Measurements from ENCODE around the gene VPS39.

VPS39 gene

DNA sequence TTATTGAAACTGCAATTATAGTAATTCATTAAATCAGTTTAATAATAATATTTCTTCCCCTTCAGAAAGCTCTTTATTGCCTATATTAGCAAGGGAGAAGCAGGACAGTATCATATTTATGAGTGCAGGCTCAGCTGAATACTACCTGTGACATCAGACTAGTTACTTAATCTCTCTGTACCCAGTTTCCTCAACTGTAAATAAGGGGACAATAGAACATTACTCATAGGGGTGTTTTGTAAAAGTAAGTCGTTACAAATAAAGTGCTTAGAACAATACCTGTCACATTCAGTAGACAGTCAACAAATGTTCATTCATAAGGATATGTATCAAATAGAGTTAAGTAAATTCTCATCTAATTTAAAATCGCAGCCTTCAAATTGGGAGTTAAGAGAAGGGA is 12.1 kb upstream of the VPS39 start:
- DNase-seq (no peak), ATAC-seq (ENCODE audit: insufficient read depth, low read depth) (no peak)
- no peaks in the 10 kb centered on the region for H3K27me3 ChIP-seq (ENCODE audit: insufficient read depth, low read length, poor library complexity)
- H3K79me2 ChIP-seq (ENCODE audit: insufficient read depth, low read length): no peaks in the 10 kb centered on the region
- no peak overlapping the region for H3K9ac ChIP-seq (ENCODE audit: low read depth, low read length)
- no peak overlapping the region for H2AFZ ChIP-seq (ENCODE audit: low read depth, low read length)
- H3K4me2 ChIP-seq (ENCODE audit: insufficient read depth, low read length): no peak overlapping the region
- no peak overlapping the region for H3K4me3 ChIP-seq (ENCODE audit: low read depth in 1 of 2, low read length in 2 of 2)
- no peaks in the 10 kb centered on the region for H4K20me1 ChIP-seq (ENCODE audit: insufficient read depth, low read length)
- H3K4me1 ChIP-seq (ENCODE audit: insufficient read depth, low read length): no peaks in the 10 kb centered on the region
- peaks cover 55% of the 10 kb centered on the region; the same call in 1 of the 2 replicates for H3K36me3 ChIP-seq (ENCODE audit: insufficient read depth, low read length)
- no peaks in the 10 kb centered on the region for H3K9me3 ChIP-seq (ENCODE audit: insufficient read depth, low read length, severe bottlenecking)
- no peak for TF ChIP-seq EZH2 (IDR thresholded peaks at IDR 0.05; ENCODE audit: borderline replicate concordance, low read depth, low read length, severe bottlenecking)
- TF ChIP-seq, protein P1, sequence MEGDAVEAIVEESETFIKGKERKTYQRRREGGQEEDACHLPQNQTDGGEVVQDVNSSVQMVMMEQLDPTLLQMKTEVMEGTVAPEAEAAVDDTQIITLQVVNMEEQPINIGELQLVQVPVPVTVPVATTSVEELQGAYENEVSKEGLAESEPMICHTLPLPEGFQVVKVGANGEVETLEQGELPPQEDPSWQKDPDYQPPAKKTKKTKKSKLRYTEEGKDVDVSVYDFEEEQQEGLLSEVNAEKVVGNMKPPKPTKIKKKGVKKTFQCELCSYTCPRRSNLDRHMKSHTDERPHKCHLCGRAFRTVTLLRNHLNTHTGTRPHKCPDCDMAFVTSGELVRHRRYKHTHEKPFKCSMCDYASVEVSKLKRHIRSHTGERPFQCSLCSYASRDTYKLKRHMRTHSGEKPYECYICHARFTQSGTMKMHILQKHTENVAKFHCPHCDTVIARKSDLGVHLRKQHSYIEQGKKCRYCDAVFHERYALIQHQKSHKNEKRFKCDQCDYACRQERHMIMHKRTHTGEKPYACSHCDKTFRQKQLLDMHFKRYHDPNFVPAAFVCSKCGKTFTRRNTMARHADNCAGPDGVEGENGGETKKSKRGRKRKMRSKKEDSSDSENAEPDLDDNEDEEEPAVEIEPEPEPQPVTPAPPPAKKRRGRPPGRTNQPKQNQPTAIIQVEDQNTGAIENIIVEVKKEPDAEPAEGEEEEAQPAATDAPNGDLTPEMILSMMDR (IDR thresholded peaks at IDR 0.05; ENCODE audit: borderline replicate concordance, extremely low read depth, low read length, poor library complexity, severe bottlenecking): no peak
- H3K27ac ChIP-seq (ENCODE audit: low read length): no peak overlapping the region

DNA sequence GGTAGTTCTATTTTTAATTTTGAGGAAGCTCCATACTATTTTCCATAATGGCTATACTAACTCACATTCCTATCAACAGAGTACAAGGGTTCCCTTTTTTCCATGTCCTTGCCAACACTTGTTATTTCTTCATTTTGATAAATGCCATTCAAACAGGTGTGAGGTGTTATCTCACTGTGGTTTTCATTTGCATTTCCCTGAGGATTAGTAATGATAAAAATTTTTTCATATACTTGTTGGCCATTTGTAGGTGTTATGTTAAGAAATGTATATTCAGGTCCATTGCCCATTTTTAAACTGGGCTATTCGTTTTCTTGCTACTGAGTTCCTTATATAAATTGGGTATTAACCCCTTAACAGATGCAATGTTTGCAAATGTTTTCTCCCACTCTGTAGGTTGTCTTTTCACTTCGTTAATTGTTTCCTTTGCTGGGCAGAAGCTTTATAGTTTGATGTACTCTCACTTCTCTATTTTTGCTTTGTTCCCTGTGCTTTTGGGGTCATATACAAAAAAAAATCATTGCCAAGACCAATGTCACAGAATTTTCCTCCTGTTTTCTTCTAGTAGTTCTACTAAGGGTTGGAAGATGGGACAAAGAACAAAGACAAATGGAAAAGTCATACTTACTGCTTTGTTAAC is 11.0 kb upstream of the VPS39 start:
- H2AFZ ChIP-seq (ENCODE audit: low read depth, low read length): no peak overlapping the region
- no peaks in the 10 kb centered on the region for H4K20me1 ChIP-seq (ENCODE audit: insufficient read depth, low read length)
- no peak overlapping the region for H3K27ac ChIP-seq (ENCODE audit: low read length)
- H3K9ac ChIP-seq (ENCODE audit: low read depth, low read length): no peak overlapping the region
- no peak for DNase-seq
- no peaks in the 10 kb centered on the region for H3K27me3 ChIP-seq (ENCODE audit: insufficient read depth, low read length, poor library complexity)
- ATAC-seq (ENCODE audit: insufficient read depth, low read depth): no peak
- H3K4me1 ChIP-seq (ENCODE audit: insufficient read depth, low read length): no peaks in the 10 kb centered on the region
- no peaks in the 10 kb centered on the region for H3K9me3 ChIP-seq (ENCODE audit: insufficient read depth, low read length, severe bottlenecking)
- H3K4me3 ChIP-seq (ENCODE audit: low read depth in 1 of 2, low read length in 2 of 2): no peak overlapping the region
- TF ChIP-seq, protein P1 (IDR thresholded peaks at IDR 0.05; ENCODE audit: borderline replicate concordance, extremely low read depth, low read length, poor library complexity, severe bottlenecking): no peak
- no peak for TF ChIP-seq EZH2 (IDR thresholded peaks at IDR 0.05; ENCODE audit: borderline replicate concordance, low read depth, low read length, severe bottlenecking)
- H3K36me3 ChIP-seq (ENCODE audit: insufficient read depth, low read length): peaks cover 60% of the 10 kb centered on the region; the same call in 1 of the 2 replicates
- H3K79me2 ChIP-seq (ENCODE audit: insufficient read depth, low read length): no peaks in the 10 kb centered on the region
- H3K4me2 ChIP-seq (ENCODE audit: insufficient read depth, low read length): no peak overlapping the region

DNA sequence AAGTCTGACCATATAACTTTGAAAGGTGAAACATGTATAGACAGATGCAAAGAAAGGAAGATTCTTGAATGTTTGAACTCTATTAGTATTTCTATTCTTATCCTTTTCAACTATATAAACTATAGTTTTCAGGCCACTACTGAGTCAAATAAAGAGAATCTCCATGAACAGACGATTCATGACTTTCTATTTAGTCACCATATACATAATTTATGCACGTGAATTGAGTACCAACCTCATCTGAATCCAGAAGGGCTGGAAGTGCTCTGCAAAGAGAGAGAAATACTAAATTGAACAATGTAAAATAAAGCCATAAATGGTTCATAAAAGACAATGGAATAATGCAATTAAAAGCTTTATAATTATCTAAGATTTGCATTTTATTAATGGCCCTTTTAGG is 9.5 kb upstream of the VPS39 start:
- no peaks in the 10 kb centered on the region for H3K79me2 ChIP-seq (ENCODE audit: insufficient read depth, low read length)
- no peaks in the 10 kb centered on the region for H3K9me3 ChIP-seq (ENCODE audit: insufficient read depth, low read length, severe bottlenecking)
- H3K9ac ChIP-seq (ENCODE audit: low read depth, low read length): no peak overlapping the region
- no peak overlapping the region for H3K4me2 ChIP-seq (ENCODE audit: insufficient read depth, low read length)
- H3K27me3 ChIP-seq (ENCODE audit: insufficient read depth, low read length, poor library complexity): no peaks in the 10 kb centered on the region
- no peak overlapping the region for H3K27ac ChIP-seq (ENCODE audit: low read length)
- no peak overlapping the region for H3K4me3 ChIP-seq (ENCODE audit: low read depth in 1 of 2, low read length in 2 of 2)
- ATAC-seq (ENCODE audit: insufficient read depth, low read depth): no peak
- H3K36me3 ChIP-seq (ENCODE audit: insufficient read depth, low read length): peaks cover 60% of the 10 kb centered on the region; the same call in 1 of the 2 replicates
- no peak for DNase-seq
- H3K4me1 ChIP-seq (ENCODE audit: insufficient read depth, low read length): no peaks in the 10 kb centered on the region
- H4K20me1 ChIP-seq (ENCODE audit: insufficient read depth, low read length): no peaks in the 10 kb centered on the region
- no peak overlapping the region for H2AFZ ChIP-seq (ENCODE audit: low read depth, low read length)
- TF ChIP-seq, protein P1 (IDR thresholded peaks at IDR 0.05; ENCODE audit: borderline replicate concordance, extremely low read depth, low read length, poor library complexity, severe bottlenecking): no peak
- TF ChIP-seq EZH2 (IDR thresholded peaks at IDR 0.05; ENCODE audit: borderline replicate concordance, low read depth, low read length, severe bottlenecking): no peak

All from DND-41 (cell line).